ENCODE measurements around the gene ATF6. TPM values are rescaled to one million over a fixed set of nuclear protein-coding genes. Genes with fewer than 3 reads are reported as not detected.

ATF6 gene
- total and polyA plus RNA-seq, 9 of the 15 experiments (the other 6 are each of a cell fraction or from before 2014, with no cell fraction given), result 11.7 to 32.4 (median 20.4) TPM

DNA sequence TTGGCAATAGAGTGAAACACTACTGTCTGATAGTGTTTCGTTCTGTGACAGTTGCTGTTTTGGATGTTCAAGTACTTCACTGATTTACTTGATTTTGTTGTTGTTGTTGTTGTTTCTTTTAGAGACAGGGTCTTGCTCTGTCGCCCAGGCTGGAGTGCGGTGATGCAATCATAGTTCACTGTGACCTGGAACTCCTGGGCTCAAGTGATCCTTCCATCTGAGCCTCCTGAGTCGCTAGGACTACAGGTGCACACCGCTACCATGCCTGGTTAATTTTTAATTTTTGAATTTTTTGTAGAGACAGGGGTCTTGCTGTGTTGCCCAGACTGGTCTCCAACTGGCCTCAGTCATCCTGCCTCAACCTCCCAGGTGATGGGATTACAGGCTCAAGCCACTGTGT lies 2.3 kb downstream of the ATF6 start (continued):
- 0 out of 2 replicates have a peak, but pooled peaks have one; percentile 21 for TF ChIP-seq HLTF (IDR thresholded peaks at IDR 0.05)

DNA sequence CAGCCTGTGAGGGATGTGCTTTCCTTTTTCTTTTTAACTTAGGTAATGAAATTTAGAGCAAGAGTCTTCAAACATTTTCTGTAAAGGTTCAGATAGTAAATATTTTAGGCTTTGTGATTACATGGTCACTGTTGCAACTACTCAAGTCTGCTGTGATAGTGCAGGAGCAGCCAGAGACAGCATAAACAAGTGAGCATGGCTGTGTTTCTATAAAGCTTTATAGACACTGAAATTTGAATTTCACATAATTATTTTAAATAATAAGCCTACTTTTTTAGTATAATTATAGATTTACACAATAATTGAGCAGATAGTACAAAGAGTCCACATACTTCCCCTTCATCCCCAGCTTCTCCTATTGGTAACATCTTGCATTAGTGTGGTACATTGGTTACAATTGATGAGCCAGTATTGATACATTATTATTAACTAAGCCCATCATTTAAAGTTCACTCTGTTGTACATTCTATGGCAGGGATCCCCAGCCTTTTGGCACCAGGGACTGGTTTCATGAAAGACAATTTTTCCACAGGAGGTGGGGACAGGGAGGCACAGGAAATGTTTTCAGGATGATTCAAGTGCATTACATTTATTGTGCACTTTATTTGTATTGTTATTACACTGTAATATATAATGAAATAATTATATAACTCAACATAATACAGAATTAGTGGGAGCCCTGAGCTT lies 3.0 kb downstream of the ATF6 start:
- Histone ChIP-seq H2AFZ (ENCODE audit: low read depth, low read length) (no peak overlapping the region), H3K27me3 (ENCODE audit: control insufficient read depth in 2 of 2, insufficient read depth in 2 of 2, low read length in 2 of 2) (no peaks in the 10 kb centered on the region), H3K4me1 (replicated peaks in 1 of 2; ENCODE audit: control insufficient read depth in 2 of 2, insufficient read depth in 2 of 2, low read length in 2 of 2) (peaks cover 8 to 26% of the 10 kb centered on the region in 2 experiments; a peak in 4 of 5 replicates), H3K4me3 (no peak overlapping the region), H3K36me3 (ENCODE audit: control insufficient read depth, insufficient read depth, low read length) (peaks cover 11% of the 10 kb centered on the region), H3K79me2 (ENCODE audit: control insufficient read depth, insufficient read depth, low read length) (peaks cover 83% of the 10 kb centered on the region), H4K20me1 (replicated peaks; ENCODE audit: control insufficient read depth, insufficient read depth, low read length) (peaks cover 8% of the 10 kb centered on the region; the same call in 1 of the 2 replicates), H3K9me3 (replicated peaks; ENCODE audit: control insufficient read depth, insufficient read depth, low read depth, low read length) (no peaks in the 10 kb centered on the region), H3K4me2 (ENCODE audit: insufficient read depth, low read length) (no peak overlapping the region), H3K27ac (ENCODE audit: extremely low read depth, low read depth, low read length) (no peak overlapping the region), H3K9me1 (ENCODE audit: control insufficient read depth, insufficient read depth, low read length) (no peaks in the 10 kb centered on the region), H3K9ac (ENCODE audit: insufficient read depth in 1 of 2, low read depth in 2 of 2, low read length in 2 of 2) (no peak overlapping the region)
- ATAC-seq (no peak), FAIRE-seq (no peak), DNase-seq (ENCODE audit: extremely low read depth in 1 of 4, low spot score in 3 of 4) (no peak)
- in situ Hi-C loops (cut with MboI) (no loop called here), intact Hi-C loops (cut with micrococcal nuclease) (loop anchor here (10.0 kb wide), 1 partner anchor 266 kb away; no protein-coding TSS in a partner anchor)
- CTCF ChIA-PET (ENCODE audit: low intra/inter-chr PET ratio), result no interaction called here
- BruUV-seq (replicated peaks), result no TSS peak
- POLR2A ChIA-PET, result interaction anchor here (1.2 kb wide), 1 partner anchor 364 kb away, joined by 3 read pairs; no protein-coding TSS in a partner anchor
- TF ChIP-seq NFIX (CRISPR knock-in tag; IDR thresholded peaks at IDR 0.05; ENCODE audit: low read depth) (no peak), C11orf30 (IDR thresholded peaks at IDR 0.05; ENCODE audit: low read depth) (no peak), EZH2 (IDR thresholded peaks at IDR 0.05; ENCODE audit: borderline replicate concordance, low read depth, low read length) (no peak), YBX1 (IDR thresholded peaks at IDR 0.05) (no peak), HNRNPK (IDR thresholded peaks at IDR 0.05; ENCODE audit: low read depth, low read length, poor library complexity, severe bottlenecking) (no peak)
- TF ChIP-seq, protein P1, sequence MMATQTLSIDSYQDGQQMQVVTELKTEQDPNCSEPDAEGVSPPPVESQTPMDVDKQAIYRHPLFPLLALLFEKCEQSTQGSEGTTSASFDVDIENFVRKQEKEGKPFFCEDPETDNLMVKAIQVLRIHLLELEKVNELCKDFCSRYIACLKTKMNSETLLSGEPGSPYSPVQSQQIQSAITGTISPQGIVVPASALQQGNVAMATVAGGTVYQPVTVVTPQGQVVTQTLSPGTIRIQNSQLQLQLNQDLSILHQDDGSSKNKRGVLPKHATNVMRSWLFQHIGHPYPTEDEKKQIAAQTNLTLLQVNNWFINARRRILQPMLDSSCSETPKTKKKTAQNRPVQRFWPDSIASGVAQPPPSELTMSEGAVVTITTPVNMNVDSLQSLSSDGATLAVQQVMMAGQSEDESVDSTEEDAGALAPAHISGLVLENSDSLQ (IDR thresholded peaks at IDR 0.05), result no peak
- TF ChIP-seq, protein P2, sequence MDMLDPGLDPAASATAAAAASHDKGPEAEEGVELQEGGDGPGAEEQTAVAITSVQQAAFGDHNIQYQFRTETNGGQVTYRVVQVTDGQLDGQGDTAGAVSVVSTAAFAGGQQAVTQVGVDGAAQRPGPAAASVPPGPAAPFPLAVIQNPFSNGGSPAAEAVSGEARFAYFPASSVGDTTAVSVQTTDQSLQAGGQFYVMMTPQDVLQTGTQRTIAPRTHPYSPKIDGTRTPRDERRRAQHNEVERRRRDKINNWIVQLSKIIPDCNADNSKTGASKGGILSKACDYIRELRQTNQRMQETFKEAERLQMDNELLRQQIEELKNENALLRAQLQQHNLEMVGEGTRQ (CRISPR knock-in tag; IDR thresholded peaks at IDR 0.05), result no peak
- TF ChIP-seq, protein P3, sequence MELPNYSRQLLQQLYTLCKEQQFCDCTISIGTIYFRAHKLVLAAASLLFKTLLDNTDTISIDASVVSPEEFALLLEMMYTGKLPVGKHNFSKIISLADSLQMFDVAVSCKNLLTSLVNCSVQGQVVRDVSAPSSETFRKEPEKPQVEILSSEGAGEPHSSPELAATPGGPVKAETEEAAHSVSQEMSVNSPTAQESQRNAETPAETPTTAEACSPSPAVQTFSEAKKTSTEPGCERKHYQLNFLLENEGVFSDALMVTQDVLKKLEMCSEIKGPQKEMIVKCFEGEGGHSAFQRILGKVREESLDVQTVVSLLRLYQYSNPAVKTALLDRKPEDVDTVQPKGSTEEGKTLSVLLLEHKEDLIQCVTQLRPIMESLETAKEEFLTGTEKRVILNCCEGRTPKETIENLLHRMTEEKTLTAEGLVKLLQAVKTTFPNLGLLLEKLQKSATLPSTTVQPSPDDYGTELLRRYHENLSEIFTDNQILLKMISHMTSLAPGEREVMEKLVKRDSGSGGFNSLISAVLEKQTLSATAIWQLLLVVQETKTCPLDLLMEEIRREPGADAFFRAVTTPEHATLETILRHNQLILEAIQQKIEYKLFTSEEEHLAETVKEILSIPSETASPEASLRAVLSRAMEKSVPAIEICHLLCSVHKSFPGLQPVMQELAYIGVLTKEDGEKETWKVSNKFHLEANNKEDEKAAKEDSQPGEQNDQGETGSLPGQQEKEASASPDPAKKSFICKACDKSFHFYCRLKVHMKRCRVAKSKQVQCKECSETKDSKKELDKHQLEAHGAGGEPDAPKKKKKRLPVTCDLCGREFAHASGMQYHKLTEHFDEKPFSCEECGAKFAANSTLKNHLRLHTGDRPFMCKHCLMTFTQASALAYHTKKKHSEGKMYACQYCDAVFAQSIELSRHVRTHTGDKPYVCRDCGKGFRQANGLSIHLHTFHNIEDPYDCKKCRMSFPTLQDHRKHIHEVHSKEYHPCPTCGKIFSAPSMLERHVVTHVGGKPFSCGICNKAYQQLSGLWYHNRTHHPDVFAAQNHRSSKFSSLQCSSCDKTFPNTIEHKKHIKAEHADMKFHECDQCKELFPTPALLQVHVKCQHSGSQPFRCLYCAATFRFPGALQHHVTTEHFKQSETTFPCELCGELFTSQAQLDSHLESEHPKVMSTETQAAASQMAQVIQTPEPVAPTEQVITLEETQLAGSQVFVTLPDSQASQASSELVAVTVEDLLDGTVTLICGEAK (IDR thresholded peaks at IDR 0.05), result peak; percentile 73
- TF ChIP-seq, protein P3 (CRISPR knock-in tag; IDR thresholded peaks at IDR 0.05), result no peak
